ENCODE results near the gene PDXP.

PDXP gene

DNA sequence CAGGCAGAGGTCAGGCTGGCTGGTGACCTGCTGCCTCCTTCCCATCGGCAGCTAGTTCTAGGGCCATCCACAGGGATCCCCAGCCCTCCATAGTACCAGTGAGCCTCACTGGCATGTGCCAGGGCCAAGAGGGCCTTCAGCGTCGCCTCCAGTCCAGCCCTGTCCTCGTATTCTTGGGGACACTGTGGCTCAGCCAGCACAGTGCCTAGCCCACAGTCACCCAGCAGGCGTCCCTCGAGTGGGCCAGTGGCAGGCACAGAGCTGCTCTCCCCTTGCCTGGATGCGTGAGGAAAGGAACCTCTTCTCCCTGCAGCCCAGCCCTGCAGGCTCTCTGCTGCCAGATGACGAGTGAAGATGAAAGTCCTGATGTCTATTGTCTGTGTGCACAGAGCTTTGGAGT is 29.7 kb upstream of the PDXP start:
- in situ Hi-C loops (cut with HindIII; ENCODE audit: low sequenced_read_pairs) = no loop called here

DNA sequence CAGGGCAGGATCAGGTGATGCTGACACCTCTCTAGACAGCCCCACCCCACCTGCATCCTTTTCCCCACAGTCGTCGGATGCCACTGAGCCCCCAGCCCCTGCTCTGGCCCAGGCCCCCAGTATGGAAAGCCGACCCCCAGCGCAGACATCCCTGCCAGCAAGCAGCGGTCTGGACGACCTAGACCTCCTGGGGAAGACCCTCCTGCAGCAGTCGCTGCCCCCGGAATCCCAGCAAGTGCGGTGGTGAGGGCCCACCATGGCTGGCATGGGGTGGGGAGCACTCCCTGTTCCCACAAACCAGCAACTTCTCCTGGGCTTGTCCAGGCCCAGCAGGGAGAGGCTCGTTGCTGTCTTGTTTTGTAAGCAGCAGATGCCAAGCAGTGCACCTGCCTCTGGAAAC is 28.6 kb upstream of the PDXP start:
- in situ Hi-C loops (cut with HindIII; ENCODE audit: low sequenced_read_pairs) = no loop called here

DNA sequence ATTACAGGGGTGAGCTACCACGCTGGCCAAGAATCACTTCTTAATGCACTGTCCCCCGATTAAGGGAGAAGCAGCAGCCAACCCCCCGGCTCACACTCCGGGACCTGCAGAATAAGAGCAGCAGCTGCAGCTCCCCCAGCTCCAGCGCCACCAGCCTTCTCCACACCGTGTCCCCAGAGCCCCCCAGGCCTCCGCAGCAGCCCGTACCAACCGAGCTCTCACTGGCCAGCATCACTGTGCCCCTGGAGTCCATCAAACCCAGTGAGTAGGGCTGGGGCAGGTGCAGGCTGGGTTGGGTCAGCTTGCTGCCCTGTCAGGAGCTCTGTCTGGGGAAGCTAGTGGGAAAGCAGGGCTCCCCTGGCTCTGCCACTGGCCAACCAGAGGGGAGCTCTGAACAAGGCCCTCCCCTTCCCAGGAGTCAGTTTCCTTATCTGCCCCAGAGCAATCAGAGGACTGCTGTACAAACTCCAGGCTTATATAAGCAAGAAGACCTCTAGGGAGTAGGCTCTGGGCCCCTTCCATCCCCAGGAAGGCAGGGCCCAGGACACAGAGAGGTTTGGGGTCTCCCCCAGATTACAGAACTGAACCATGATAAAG is 27.6 kb upstream of the PDXP start:
- in situ Hi-C loops (cut with HindIII; ENCODE audit: low sequenced_read_pairs) = no loop called here

DNA sequence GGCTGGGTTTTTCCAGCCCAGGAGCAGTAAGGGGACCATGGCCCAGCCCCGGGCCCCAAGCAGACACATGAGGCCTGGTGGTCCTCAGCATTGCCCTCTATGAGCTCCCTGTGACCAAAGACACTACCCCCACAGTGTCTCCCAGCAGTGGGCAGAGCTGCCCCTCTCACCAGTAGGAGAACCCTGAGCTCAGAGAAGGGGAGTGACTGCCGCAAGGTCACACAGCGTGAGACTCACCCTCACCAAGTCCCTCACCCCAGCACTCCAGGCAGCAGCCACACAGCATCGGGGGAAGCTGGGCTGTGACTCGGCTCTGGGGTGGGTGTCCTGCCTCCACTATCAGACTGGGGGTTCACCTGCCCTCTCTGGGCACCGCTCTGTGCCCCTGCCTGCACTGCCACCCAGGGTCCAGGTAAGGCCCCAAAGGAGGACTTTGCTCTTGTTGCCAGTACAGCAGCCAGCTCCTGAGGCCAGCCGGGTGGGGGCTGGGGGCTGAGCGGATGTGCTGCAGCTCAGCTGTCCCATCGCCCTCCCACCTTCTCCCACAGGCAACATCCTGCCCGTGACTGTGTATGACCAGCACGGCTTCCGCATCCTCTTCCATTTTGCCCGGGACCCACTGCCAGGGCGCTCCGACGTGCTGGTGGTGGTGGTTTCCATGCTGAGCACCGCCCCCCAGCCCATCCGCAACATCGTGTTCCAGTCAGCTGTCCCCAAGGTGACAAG is 26.9 kb upstream of the PDXP start:
- in situ Hi-C loops (cut with HindIII; ENCODE audit: low sequenced_read_pairs) = no loop called here

DNA sequence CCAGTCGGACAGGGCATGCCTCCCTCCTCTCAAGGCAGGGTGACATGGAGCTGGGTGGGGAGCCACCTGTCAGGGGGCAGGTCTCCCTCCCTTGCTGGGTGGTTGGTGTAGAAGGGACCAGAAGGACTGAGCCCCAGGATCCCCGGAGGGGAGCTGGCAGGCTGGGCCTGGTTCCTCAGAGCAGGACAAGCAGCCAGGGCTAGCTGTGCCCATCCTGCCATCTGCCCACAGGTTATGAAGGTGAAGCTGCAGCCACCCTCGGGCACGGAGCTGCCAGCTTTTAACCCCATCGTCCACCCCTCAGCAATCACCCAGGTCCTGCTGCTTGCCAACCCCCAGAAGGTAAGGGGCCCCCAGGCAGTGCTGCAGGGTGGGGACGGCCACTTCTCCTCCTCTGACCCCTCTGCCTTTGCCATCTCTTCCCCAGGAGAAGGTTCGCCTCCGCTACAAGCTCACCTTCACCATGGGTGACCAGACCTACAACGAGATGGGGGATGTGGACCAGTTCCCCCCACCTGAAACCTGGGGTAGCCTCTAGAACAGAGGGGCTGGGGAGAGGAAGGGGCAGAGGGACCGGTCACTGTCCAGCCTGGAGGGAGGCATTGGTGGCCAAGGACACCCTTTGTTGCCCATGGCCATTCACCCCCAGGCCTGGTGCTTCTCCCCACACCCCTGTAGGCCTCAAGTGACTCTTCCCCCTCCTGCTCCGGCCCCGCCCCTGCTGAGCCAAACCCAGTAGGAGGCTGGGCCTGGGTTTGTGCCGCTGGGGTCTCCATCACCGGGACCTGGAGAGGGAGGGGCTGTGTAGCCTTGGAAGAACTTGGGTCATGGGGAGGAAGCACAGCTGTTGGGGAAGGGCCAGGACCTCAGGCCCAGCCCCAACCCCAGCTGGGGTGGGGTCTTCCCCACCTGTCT is 26.1 kb upstream of the PDXP start:
- in situ Hi-C loops (cut with HindIII; ENCODE audit: low sequenced_read_pairs) = no loop called here

DNA sequence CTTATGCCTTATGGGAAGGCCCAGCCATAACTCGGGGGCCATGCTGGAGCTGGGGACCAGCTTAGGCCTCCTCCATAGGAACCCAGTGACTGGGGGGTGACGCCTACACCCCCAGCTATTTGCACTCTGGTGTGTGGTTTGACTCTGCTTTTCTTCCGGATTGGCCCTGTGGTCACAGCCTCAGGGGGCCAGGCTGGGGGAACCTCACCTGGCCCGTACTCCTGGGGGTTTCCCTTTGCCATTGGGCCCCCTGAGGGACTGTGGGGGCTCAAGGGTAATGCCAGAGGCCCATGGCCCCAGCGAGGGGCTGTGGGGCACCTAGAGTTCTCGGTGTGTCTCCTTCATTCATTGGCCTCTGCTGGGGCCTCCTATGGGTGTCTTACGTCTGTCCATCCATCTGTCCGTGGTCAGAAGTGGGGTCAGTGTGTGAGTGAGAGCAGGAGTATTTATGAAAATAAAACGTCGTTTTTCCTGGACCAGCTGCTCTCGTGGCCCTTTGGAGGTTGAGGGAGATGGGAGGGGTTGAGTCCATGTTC is 25.4 kb upstream of the PDXP start:
- in situ Hi-C loops (cut with HindIII; ENCODE audit: low sequenced_read_pairs) = no loop called here

DNA sequence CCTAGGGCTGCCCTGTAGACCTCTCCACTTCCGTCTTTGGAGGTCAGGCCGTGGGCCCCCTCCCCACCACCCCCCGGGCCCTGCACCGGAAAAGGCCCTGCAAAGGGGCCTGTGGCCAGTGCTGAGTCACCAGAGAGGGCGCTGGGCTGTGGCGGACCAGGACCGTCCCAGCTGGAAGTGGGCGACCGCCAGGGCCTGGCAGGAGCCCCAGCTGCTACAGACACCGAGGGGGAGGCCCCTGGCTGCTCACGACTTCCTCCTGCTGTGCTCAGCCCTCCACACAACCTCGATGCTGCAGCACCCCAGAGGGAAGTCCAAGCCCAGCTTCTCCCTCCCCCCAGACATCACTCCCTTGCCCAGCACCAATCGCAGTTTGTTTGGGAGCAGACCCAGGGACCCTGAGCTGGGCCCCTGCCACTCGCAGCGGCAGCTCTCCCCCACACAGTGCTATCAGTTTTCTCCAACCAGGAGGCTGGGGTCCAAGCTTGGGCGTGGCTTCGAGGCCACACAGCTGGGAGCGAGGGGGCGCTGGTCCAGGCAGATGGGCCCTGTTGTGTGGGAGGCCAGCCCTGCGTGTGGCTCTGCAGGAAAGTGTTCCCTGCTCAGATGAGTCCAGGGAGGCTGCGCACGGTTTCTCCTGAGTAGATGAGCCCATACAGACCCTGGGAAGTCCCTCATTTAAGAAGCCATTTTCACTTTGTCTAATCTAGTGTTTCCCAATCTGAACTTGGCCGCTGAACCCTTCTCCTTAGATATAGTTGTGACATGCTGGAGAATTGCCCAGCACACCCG is 24.7 kb upstream of the PDXP start:
- in situ Hi-C loops (cut with HindIII; ENCODE audit: low sequenced_read_pairs) = no loop called here

DNA sequence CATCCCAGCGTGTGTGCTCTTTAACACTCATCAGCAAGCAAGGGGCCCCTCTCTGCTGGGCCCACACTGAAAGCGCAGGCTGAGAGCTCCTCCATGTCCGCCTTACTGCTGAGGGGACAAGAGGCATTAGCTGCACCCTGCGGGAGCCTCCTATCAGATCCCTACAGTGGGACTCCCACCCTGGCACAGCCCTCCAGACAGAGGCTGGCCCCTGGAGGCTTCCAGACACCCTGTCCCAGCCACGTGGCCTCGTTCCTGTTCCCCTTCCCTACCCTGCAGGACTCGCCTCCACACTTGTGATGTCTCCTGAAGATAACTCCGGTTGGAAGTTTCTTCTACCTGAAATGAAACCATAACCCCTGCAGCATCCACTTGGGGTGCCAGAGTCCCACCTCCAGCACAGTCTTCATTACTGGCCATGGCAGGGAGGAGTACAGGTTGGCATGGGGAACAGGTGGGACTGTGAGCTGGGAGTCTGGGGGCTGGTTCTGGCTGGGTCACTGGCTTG is 24.1 kb upstream of the PDXP start:
- in situ Hi-C loops (cut with HindIII; ENCODE audit: low sequenced_read_pairs) = no loop called here

DNA sequence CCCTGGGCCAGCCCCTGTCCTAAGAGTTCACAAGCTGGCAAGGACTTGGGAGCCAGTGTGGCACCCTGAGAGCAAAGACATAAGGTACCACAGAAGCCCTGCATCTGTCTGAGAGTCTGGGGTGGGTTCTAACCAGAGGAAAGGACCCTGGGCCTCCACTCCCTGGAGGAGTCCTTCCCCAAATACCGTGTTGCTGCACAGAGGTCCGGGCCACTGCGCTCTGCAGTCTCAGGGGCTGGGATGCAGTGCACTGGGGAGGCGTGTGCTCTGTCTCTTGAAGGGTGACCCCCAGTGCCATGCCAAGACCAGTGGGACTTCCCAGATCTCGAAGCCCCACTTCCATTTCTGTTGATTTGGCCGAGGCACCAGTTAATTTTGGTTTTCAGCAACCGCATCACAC is 23.4 kb upstream of the PDXP start:
- in situ Hi-C loops (cut with HindIII; ENCODE audit: low sequenced_read_pairs) = no loop called here

DNA sequence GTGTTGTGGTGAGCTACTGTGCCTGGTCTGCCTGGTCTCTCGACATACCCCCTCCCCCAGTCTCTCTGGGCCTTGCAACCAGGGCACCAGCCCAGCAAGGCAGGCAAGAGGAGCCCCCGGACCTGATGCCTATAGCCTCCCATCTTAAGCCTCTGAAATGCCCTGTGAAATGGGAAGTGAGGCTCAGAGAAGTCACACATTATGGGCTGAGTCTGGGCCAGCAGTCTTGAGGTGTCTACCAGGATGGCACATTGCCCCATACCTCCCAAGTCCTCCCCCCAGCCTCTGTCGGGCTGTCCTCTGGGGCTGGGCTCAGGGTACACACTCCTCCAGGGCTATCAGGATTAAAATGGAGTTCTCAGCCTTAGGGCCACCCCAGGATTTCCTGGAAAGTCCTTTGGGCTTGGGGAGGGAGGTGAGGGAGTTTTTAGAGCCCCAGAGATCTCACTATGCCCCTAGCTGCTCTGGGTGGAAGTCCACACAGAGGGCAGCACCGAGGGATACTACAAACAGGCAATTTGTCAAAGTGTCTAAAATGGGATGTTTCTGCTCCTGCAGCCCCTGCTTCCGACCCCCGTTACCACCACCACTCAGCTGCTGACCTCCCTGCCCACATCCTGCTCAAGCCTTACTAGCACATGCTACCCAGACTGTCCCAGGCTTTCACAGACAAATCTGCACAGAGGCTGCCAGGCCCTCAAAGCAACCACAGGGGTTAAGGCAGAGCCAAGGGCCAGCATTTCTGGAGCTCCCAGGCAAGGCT is 22.2 kb upstream of the PDXP start:
- in situ Hi-C loops (cut with HindIII; ENCODE audit: low sequenced_read_pairs) = no loop called here

DNA sequence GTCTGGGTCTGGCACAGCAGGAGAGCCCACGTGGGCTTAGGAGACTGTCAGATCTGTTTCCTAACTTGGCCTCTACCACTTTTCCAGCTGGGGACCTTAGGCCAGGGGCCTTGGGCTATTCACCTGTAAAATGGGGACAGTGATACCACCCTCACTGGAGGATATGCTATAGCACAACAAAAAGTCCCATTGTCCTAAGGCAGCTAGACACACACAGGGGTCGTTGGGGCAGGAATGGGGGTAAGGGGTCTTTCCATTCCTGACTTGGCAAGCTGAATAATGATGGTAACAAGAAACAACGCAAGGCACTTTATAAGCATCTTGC is 21.6 kb upstream of the PDXP start:
- in situ Hi-C loops (cut with HindIII; ENCODE audit: low sequenced_read_pairs) = no loop called here

DNA sequence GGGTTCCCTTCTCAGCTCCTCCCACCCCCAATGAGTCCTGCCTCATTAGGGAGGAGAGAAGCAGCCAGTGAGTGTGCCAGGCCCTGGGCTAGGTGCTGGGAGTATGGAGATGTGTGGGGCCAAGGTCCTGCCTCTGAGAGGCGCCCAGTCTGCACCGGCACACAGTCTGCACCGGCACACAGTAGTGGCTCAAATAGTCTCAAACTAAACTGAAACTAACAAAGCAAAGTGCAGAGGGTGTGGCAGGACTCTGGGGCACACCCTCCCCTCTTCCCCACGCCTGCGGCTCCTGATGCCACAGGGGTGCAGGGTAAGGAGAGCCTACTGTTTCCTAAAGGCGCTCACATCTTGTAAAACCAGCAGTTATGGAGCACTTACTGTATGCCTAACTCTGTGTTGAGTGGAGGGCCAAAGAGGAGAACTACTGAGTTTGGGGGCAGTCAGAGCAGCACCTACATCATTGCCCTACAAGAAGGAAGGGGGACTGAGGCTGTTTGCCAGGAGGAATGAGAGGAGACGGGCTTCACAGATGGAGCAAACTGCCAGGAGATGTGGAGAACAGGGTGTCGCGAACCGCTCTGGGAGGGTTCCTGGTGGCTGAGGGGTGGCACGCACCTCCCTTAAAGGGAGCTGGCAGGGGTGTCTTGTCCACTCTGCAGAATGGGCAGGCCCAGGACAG is 20.0 kb upstream of the PDXP start:
- in situ Hi-C loops (cut with HindIII; ENCODE audit: low sequenced_read_pairs) = no loop called here

DNA sequence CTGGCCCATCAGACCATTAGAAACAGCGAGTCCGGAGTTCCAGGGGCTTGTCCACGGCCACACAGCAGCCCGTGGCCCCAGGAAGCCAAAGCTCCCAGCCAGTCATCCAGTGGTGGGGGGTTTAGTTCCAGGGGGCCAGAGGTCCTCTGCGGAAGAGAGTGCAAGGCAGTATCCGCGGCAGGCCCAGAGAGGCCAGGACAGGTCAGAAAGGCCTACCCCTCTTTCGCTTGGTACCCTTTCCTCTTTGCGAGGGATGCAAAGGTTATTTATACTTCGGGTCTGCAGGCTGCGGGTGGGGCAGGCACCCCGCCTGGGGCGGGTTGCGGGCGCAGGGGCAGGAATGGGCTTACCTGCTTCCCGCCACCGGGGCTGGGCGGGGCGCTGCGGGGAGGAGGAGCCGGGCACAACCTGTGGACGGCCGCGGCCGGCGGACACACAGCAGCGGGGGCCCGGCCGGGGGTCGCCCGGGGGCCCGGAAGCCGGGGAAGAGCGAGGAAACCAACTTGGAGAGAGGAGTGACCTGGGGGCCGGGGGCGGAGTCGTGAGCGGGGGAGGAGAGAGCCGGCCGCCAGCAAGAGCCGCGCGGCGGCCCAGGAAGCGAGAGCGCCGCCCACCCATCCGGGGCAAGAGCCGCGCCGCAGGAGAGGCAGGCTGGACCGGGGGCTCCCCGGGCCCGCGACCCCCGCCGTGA is 19.3 kb upstream of the PDXP start, which contains the start of gene SH3BP1:
Gene SH3BP1, plus strand, starts transcription at position 600 of the 691 bp plus-strand sequence. CDS start 119 bp downstream, outside the sequence.
- in situ Hi-C loops (cut with HindIII; ENCODE audit: low sequenced_read_pairs) = no loop called here

DNA sequence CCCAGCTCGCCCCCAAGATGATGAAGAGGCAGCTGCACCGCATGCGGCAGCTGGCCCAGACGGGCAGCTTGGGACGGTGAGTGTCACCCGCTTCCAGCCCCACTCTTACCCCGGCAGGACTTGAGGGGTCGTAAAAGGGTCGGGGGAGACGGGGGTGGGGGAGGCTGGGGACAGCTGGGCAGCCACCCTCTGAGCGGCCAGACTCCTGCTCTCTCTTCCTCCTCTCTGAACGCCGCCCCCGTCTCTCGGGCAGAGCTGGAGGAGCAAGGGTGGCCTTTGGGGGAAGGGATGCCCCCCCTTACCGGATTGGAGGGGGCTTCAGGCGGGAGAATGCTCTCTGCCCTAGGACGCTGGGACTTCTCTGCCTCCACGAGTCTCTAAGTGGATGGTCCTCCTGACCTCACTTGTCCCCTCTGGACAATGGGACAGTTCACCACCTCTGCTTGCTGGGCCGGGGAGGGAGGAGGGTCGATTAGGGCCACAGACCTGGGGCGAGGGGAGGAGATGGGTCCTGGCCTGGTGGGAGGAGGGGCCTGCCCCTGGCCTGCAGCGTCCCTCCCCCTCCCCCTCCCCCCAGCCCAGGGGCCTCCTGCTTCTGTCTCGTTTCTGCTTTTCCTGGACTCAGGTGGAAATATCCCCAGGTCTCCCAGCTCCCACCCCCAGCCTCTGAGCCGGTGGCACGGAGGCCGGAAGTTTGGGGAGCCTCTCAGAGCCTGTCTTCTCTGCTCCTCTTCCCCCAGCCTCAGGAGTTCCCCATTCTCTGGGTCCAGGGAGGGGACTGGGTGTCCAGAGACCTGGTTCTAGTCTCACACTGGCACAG is 18.5 kb upstream of the PDXP start:
- in situ Hi-C loops (cut with HindIII; ENCODE audit: low sequenced_read_pairs) = no loop called here

DNA sequence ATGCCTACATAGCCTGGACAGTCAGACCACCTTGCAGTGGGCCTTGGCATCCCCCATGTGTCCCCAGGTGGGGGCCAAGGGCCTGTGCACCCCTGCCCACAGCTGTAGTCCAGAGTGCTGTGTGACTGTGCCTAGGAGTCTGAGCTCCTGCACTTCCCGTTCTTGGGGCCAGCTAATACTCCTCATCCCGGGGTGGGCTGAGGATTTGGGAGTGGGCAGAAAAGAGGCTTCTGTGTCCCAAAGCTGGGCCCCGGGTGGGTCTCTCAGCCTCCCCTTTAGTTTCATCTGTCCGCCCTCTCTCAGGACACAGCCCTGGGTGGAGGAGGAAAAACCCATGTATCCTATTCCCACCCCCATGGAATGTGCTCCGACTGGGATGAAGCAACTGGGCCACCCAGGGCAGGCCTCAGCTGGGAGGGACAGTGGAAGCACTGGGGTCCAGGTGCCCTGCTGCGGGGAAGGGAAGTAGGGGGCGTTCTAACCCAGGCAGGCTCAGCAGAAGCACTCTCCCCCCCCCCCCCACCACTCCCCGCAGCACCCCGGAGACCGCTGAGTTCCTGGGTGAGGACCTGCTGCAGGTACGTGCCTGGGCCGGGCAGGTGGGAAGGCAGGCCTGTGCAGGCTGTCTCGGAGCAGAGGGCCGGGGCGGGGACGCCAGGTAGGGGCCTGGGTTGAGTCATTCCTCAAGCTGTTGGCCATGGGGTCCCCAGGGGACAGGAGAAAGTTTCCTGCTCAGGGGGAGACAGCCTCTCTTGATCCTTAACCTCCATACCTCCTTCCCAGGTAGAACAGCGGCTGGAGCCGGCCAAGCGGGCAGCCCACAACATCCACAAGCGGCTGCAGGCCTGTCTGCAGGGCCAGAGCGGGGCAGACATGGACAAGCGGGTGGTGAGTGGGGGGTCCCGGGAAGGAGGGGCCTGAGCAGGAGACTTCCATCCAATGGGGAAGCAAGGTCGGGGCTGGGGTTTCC is 17.6 kb upstream of the PDXP start:
- in situ Hi-C loops (cut with HindIII; ENCODE audit: low sequenced_read_pairs) = no loop called here

DNA sequence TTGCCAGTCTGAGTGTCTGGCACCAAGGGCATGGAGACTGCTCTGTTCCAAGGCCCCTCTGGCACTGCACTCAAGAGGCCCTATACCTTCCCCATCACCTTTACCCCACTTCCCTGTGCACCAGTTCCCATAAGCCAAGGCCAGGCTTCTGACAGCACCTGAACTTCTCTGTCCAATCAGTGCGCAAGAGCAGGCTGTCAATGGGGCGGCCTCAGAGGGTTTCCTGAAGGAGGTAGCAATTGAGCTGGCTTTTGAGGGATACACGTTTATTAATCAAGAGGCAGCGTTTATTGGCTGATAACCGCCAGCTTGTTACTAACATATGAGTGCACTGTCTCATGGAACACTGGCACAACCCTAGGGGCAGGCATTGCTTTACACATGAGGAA is 17.0 kb upstream of the PDXP start:
- in situ Hi-C loops (cut with HindIII; ENCODE audit: low sequenced_read_pairs) = no loop called here

Data from DLD1 (cell line).